MCF 10A (cell line): ENCODE results near the gene GMDS. TPM values are rescaled to one million over a fixed set of nuclear protein-coding genes. Genes with fewer than 3 reads are reported as not detected.

Source experiments
- BruUV-seq: library from RNA; stranded (reverse); fragments of 400-500 nt; replicated peaks from 2 replicates; lab custom pipeline; 2021; lab: Mats Ljungman, UMichigan
- CTCF ChIA-PET: fragments of 300-600 bp; sonication (Branson Sonifier 250); formaldehyde crosslinking; extraction: SDS; loops from one replicate; lab custom pipeline; 2021; ENCODE audit warnings: antibody characterized with exemption, inconsistent platforms; lab: Yijun Ruan, JAX
- POLR2A ChIA-PET: fragments of 300-600, 350-650 bp; sonication (Branson Sonifier 250); formaldehyde crosslinking; extraction: SDS; loops from one replicate; lab custom pipeline; 2020; ENCODE audit warnings: antibody characterized with exemption, inconsistent platforms; lab: Yijun Ruan, JAX
- DNase-seq: peaks from one replicate; pipeline ENCODE4 v3.0.0-alpha.2; 2018; ENCODE audit not compliant: unreplicated experiment
- H3K27ac Mint-ChIP-seq: one replicate; pipeline ENCODE4 v1.8.0; 2022; ENCODE audit warnings: mild to moderate bottlenecking, low read depth, mixed read lengths; ENCODE audit not compliant: unreplicated experiment
- H3K27me3 Mint-ChIP-seq: one replicate; pipeline ENCODE4 v1.8.0; 2022; ENCODE audit warnings: mixed read lengths; ENCODE audit not compliant: insufficient read depth, unreplicated experiment
- H3K36me3 Mint-ChIP-seq: one replicate; pipeline ENCODE4 v1.8.0; 2022; ENCODE audit warnings: mild to moderate bottlenecking, moderate library complexity, mixed read lengths; ENCODE audit not compliant: insufficient read depth, unreplicated experiment
- H3K4me1 Mint-ChIP-seq: one replicate; pipeline ENCODE4 v1.8.0; 2022; ENCODE audit warnings: mixed read lengths; ENCODE audit not compliant: insufficient read depth, unreplicated experiment
- H3K4me3 Mint-ChIP-seq: one replicate; pipeline ENCODE4 v1.8.0; 2022; ENCODE audit warnings: mild to moderate bottlenecking, moderate library complexity, mixed read lengths; ENCODE audit not compliant: unreplicated experiment
- H3K9me3 Mint-ChIP-seq: one replicate; pipeline ENCODE4 v1.8.0; 2022; ENCODE audit warnings: mixed read lengths; ENCODE audit not compliant: unreplicated experiment
- intact Hi-C: fragments of 100-400 bp; cut with micrococcal nuclease; formaldehyde crosslinking; loops from 2 replicates; pipeline ENCODE4 v1.14.1; 2022
- total RNA-seq: library from RNA; stranded (reverse); gene quantifications from 2 replicates; pipeline ENCODE4 v1.2.3, GENCODE V29; 2022
- TF ChIP-seq, protein P1 (sequence below): fragments of 200-600 bp; IDR thresholded peaks from one replicate; pipeline ENCODE4 v1.8.0; 2022; ENCODE audit warnings: antibody characterized with exemption, mild to moderate bottlenecking; ENCODE audit not compliant: unreplicated experiment

The GMDS gene
- total RNA-seq, 1 experiment from 2014 or later, result 24.9 TPM

DNA sequence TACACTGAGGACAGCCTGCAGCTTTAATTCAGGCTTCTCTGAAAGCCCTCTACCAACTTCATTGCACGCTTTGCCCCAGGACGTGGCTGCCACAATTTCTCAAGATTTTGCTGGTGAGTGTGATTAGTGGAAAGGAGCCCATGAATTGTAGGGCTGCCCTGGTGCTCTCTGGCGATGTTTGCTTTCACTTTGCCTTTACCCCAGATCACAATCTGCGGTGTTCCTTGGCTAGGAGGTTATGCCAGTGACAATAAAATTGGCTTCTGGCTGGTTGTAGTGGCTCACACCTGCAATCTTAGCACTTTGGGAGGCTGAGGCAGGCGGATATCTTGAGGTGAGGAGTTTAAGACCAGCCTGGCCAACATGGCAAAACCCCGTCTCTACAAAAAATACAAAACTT is 496.4 kb downstream of the GMDS start:
- intact Hi-C loops, result no loop called here
- Mint-ChIP-seq H3K4me1 (no peaks in the 10 kb centered on the region), H3K4me3 (no peak overlapping the region), H3K27me3 (no peaks in the 10 kb centered on the region), H3K9me3 (peaks cover 25% of the 10 kb centered on the region), H3K36me3 (peaks cover 6% of the 10 kb centered on the region), H3K27ac (no peak overlapping the region)
- no peak for DNase-seq
- POLR2A ChIA-PET, result interaction anchor here (0.6 to 1.0 kb wide), 2 partner anchors 8 to 18 kb away, joined by 3 read pairs; no protein-coding TSS in a partner anchor
- CTCF ChIA-PET, result interaction anchor here (0.8 kb wide), 1 partner anchor 64 kb away, joined by 3 read pairs; no protein-coding TSS in a partner anchor
- TF ChIP-seq, protein P1, sequence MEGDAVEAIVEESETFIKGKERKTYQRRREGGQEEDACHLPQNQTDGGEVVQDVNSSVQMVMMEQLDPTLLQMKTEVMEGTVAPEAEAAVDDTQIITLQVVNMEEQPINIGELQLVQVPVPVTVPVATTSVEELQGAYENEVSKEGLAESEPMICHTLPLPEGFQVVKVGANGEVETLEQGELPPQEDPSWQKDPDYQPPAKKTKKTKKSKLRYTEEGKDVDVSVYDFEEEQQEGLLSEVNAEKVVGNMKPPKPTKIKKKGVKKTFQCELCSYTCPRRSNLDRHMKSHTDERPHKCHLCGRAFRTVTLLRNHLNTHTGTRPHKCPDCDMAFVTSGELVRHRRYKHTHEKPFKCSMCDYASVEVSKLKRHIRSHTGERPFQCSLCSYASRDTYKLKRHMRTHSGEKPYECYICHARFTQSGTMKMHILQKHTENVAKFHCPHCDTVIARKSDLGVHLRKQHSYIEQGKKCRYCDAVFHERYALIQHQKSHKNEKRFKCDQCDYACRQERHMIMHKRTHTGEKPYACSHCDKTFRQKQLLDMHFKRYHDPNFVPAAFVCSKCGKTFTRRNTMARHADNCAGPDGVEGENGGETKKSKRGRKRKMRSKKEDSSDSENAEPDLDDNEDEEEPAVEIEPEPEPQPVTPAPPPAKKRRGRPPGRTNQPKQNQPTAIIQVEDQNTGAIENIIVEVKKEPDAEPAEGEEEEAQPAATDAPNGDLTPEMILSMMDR, result no peak
- BruUV-seq, result no TSS peak

DNA sequence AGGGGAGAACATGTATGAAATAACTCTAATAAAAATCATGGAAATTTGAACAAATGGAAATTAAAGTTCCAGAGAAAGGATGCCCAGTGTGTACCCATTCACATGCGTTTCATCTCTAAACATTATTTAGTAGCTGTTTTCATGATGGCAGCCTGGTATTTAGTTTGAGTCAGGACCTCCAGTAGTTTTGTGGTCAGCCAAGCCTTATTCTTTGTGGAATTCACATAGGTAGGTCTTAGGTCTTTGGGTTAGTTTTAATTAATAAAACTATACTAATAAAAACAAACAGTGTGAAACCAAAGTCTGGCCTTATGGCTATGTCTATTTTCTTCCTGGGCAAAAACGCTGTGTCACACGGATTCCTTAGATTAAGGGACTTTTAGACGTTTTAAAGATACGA is 497.9 kb downstream of the GMDS start:
- ChIA-PET POLR2A (interaction anchor here (0.6 to 0.9 kb wide), 2 partner anchors 12 to 914 kb away, joined by 3 read pairs; no protein-coding TSS in a partner anchor), CTCF (no interaction called here)
- Mint-ChIP-seq H3K27ac (no peak overlapping the region), H3K36me3 (peaks cover 5% of the 10 kb centered on the region), H3K4me3 (no peak overlapping the region), H3K4me1 (no peaks in the 10 kb centered on the region), H3K9me3 (peaks cover 10% of the 10 kb centered on the region), H3K27me3 (no peaks in the 10 kb centered on the region)
- intact Hi-C loops, result no loop called here
- TF ChIP-seq, protein P1, result no peak
- DNase-seq, result no peak
- BruUV-seq, result no TSS peak

GRCh38 chr6:1747003-1747402 is 498.4 kb downstream of the GMDS start:
- no peak for DNase-seq
- intact Hi-C loops, result no loop called here
- TF ChIP-seq, protein P1, result no peak
- POLR2A ChIA-PET, result no interaction called here
- H3K36me3 Mint-ChIP-seq, result no peaks in the 10 kb centered on the region
- no TSS peak for BruUV-seq
- CTCF ChIA-PET, result no interaction called here
- no peak overlapping the region for H3K27ac Mint-ChIP-seq
- H3K4me1 Mint-ChIP-seq, result no peaks in the 10 kb centered on the region
- H3K27me3 Mint-ChIP-seq, result no peaks in the 10 kb centered on the region
- H3K4me3 Mint-ChIP-seq, result no peak overlapping the region
- H3K9me3 Mint-ChIP-seq, result peaks cover 5% of the 10 kb centered on the region

- Mint-ChIP-seq H3K9me3 (no peaks in the 10 kb centered on the region), H3K27me3 (no peaks in the 10 kb centered on the region), H3K4me3 (no peak overlapping the region), H3K27ac (no peak overlapping the region), H3K36me3 (no peaks in the 10 kb centered on the region), H3K4me1 (no peaks in the 10 kb centered on the region)
- DNase-seq, result no peak
- TF ChIP-seq, protein P1, result no peak
- ChIA-PET CTCF (no interaction called here), POLR2A (no interaction called here)
- BruUV-seq, result no TSS peak
- intact Hi-C loops, result no loop called here
Observed at GRCh38 chr6:1745814-1746213, 499.6 kb downstream of the GMDS start.
